Caco-2 (cell line): ENCODE measurements around the gene CFAP61. TPM values are rescaled to one million over a fixed set of nuclear protein-coding genes. Genes with fewer than 3 reads are reported as not detected.

Experiments used
- BruUV-seq: library from RNA; stranded (reverse); fragments of 400-500 nt; replicated peaks from 2 replicates; lab custom pipeline; 2021; lab: Mats Ljungman, UMichigan
- CTCF ChIA-PET: fragments of 300-600 bp; sonication (Branson Sonifier 250); formaldehyde crosslinking; loops from one replicate; lab custom pipeline; 2022; ENCODE audit warnings: antibody characterized with exemption; lab: Charles Lee
- POLR2A ChIA-PET: fragments of 300-600 bp; sonication (Branson Sonifier 250); formaldehyde crosslinking; loops from one replicate; lab custom pipeline; 2022; ENCODE audit warnings: antibody characterized with exemption; lab: Charles Lee
- DNase-seq, 2 experiments: peaks; one replicate each; pipeline versions ENCODE4 v3.0.0 to v3.0.0-alpha.2; 2020 to 2022
- H3K27me3 ChIP-seq: replicated peaks from 2 replicates; pipeline ENCODE4 v1.6.0; 2011; ENCODE audit warnings: low read length; ENCODE audit not compliant: control insufficient read depth, insufficient read depth
- H3K36me3 ChIP-seq: 2 replicates; pipeline ENCODE4 v1.5.1; 2011; ENCODE audit warnings: low read length; ENCODE audit not compliant: control insufficient read depth, insufficient read depth
- H3K4me1 ChIP-seq: fragments of 250-450 bp; sonication (Bioruptor Pico); 2 replicates; pipeline ENCODE4 v1.5.1; 2020; ENCODE audit warnings: mild to moderate bottlenecking
- H3K4me3 ChIP-seq: 2 replicates; pipeline ENCODE4 v1.5.1; 2011; ENCODE audit warnings: low read depth, mild to moderate bottlenecking, control low read depth, low read length
- H3K9me3 ChIP-seq: fragments of 250-450 bp; sonication (Bioruptor Pico); 2 replicates; pipeline ENCODE4 v1.5.1; 2020; ENCODE audit warnings: mild to moderate bottlenecking, moderate library complexity
- H3K27ac Mint-ChIP-seq: one replicate; pipeline ENCODE4 v1.8.0; 2022; ENCODE audit warnings: mixed read lengths; ENCODE audit not compliant: unreplicated experiment
- H3K27me3 Mint-ChIP-seq: one replicate; pipeline ENCODE4 v1.8.0; 2022; ENCODE audit warnings: mixed read lengths; ENCODE audit not compliant: insufficient read depth, unreplicated experiment
- H3K36me3 Mint-ChIP-seq: one replicate; pipeline ENCODE4 v1.8.0; 2022; ENCODE audit warnings: mild to moderate bottlenecking, mixed read lengths; ENCODE audit not compliant: insufficient read depth, unreplicated experiment
- H3K4me1 Mint-ChIP-seq: one replicate; pipeline ENCODE4 v1.8.0; 2022; ENCODE audit warnings: low read depth, mixed read lengths; ENCODE audit not compliant: unreplicated experiment
- H3K4me3 Mint-ChIP-seq: one replicate; pipeline ENCODE4 v1.8.0; 2022; ENCODE audit warnings: mild to moderate bottlenecking, moderate library complexity, mixed read lengths; ENCODE audit not compliant: unreplicated experiment
- H3K9me3 Mint-ChIP-seq: one replicate; pipeline ENCODE4 v1.8.0; 2022; ENCODE audit warnings: mixed read lengths; ENCODE audit not compliant: unreplicated experiment
- intact Hi-C: fragments of 100-400 bp; cut with micrococcal nuclease; formaldehyde crosslinking; loops from one replicate; pipeline ENCODE4 v1.10.0; 2022; ENCODE audit not compliant: unreplicated experiment
- total RNA-seq: library from RNA; stranded (reverse); gene quantifications from 2 replicates; pipeline ENCODE4 v1.2.3, GENCODE V29; 2022
- TF ChIP-seq, protein P1 (sequence below), 2 experiments: fragments of 200-600 bp in 1 of 2; IDR thresholded peaks; 1 replicate in 1 of 2; 2 replicates in 1 of 2; pipeline versions ENCODE4 v1.5.1 to v1.8.0; 2011 to 2022; ENCODE audit warnings: antibody characterized with exemption in 1 of 2, control low read depth in 1 of 2, inconsistent platforms in 1 of 2, low read depth in 1 of 2, low read length in 1 of 2, mild to moderate bottlenecking in 1 of 2, moderate library complexity in 1 of 2; ENCODE audit not compliant: insufficient read depth in 1 of 2, severe bottlenecking in 1 of 2, unreplicated experiment in 1 of 2

CFAP61 gene
- total RNA-seq, 1 experiment from 2014 or later: not detected

DNA sequence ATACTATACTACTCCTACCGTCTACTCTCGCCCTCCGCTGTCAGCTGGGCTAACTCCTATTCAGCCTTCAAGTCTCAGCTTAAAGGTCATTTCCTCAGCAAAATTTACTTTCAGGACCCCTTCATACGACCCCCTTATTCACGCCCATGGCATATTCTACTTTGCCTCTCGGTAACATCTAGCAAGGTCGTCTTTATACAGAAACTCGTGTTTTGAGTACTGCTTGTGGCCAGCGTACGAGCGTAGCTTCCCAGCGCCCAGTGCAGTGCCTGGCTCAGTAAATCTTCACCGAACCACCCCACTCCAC lies 612 bp upstream of the CFAP61 start:
- Mint-ChIP-seq H3K4me1 (no peaks in the 10 kb centered on the region), H3K27ac (peak overlapping the region; percentile 99), H3K4me3 (peak overlapping the region; percentile 97), H3K9me3 (no peaks in the 10 kb centered on the region), H3K27me3 (no peaks in the 10 kb centered on the region), H3K36me3 (peaks cover 44% of the 10 kb centered on the region)
- Histone ChIP-seq H3K4me1 (peaks cover 8% of the 10 kb centered on the region), H3K27me3 (no peaks in the 10 kb centered on the region), H3K36me3 (peaks cover 3% of the 10 kb centered on the region), H3K9me3 (no peaks in the 10 kb centered on the region), H3K4me3 (peak overlapping the region; percentile 53)
- BruUV-seq: no TSS peak
- ChIA-PET POLR2A (interaction anchor here (0.5 to 2.3 kb wide), 5 partner anchors 11 to 79 kb away, joined by 3 to 12 read pairs (median 4); partner anchors contain the start of gene NAA20), CTCF (interaction anchor here (1.0 to 2.4 kb wide), 5 partner anchors 35 to 542 kb away, joined by 3 to 17 read pairs (median 6); partner anchors contain the start of gene NAA20)
- DNase-seq: no peak
- intact Hi-C loops: loop anchor here (2.0 kb wide), 1 partner anchor 17 kb away; no protein-coding TSS in a partner anchor
- TF ChIP-seq, protein P1, sequence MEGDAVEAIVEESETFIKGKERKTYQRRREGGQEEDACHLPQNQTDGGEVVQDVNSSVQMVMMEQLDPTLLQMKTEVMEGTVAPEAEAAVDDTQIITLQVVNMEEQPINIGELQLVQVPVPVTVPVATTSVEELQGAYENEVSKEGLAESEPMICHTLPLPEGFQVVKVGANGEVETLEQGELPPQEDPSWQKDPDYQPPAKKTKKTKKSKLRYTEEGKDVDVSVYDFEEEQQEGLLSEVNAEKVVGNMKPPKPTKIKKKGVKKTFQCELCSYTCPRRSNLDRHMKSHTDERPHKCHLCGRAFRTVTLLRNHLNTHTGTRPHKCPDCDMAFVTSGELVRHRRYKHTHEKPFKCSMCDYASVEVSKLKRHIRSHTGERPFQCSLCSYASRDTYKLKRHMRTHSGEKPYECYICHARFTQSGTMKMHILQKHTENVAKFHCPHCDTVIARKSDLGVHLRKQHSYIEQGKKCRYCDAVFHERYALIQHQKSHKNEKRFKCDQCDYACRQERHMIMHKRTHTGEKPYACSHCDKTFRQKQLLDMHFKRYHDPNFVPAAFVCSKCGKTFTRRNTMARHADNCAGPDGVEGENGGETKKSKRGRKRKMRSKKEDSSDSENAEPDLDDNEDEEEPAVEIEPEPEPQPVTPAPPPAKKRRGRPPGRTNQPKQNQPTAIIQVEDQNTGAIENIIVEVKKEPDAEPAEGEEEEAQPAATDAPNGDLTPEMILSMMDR (IDR thresholded peaks at IDR 0.05; ENCODE audit: insufficient read depth in 1 of 2, low read depth in 1 of 2, low read length in 1 of 2, severe bottlenecking in 1 of 2, unreplicated experiment in 1 of 2): no peak

DNA sequence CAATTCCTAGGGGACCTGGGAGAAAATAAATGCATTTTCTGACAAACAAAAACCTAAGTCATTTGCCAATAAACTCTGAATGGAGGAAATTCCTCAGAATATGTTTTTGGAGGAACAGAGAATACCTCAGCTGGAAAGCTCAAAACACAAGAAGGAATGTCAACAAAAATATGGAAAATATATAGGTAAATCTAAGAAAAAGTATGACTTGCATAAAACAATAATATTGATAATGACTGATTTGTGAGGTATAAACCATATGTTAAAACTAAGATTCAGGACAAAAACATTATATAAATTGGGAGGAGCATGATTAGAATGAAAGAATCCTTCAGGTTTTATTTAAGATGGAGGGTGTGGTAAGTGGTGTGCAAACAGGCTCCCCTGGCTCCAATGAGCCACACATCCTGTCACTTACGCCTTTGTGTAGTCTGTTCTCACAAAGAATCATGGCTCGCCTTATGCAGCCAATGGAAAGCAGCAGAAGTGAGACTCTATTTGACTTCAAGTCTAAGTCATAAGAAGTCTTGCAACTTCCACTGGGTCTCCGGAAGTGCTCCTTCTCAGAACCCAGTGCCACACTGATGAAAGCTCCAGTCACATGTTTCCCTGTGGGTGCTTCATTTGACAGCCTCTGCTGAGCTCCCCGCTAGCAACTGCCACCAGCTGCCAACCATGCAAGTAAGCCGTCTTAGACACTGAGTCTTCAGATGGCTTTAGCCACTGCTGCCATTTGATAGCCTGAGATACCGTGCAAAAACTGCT lies 8.1 kb downstream of the CFAP61 start:
- H3K36me3 Mint-ChIP-seq: no peaks in the 10 kb centered on the region
- H3K27me3 Mint-ChIP-seq: peaks cover 8% of the 10 kb centered on the region
- intact Hi-C loops: no loop called here
- H3K4me3 ChIP-seq: no peak overlapping the region
- no TSS peak for BruUV-seq
- TF ChIP-seq, protein P1 (IDR thresholded peaks at IDR 0.05; ENCODE audit: insufficient read depth in 1 of 2, low read depth in 1 of 2, low read length in 1 of 2, severe bottlenecking in 1 of 2, unreplicated experiment in 1 of 2): no peak
- H3K9me3 ChIP-seq: no peaks in the 10 kb centered on the region; the same call in 1 of the 2 replicates
- no peaks in the 10 kb centered on the region for H3K9me3 Mint-ChIP-seq
- H3K4me1 ChIP-seq: no peaks in the 10 kb centered on the region
- no peak overlapping the region for H3K27ac Mint-ChIP-seq
- ChIA-PET POLR2A (no interaction called here), CTCF (no interaction called here)
- no peak overlapping the region for H3K4me3 Mint-ChIP-seq
- H3K27me3 ChIP-seq: no peaks in the 10 kb centered on the region
- H3K36me3 ChIP-seq: no peaks in the 10 kb centered on the region
- H3K4me1 Mint-ChIP-seq: no peaks in the 10 kb centered on the region
- no peak for DNase-seq

DNA sequence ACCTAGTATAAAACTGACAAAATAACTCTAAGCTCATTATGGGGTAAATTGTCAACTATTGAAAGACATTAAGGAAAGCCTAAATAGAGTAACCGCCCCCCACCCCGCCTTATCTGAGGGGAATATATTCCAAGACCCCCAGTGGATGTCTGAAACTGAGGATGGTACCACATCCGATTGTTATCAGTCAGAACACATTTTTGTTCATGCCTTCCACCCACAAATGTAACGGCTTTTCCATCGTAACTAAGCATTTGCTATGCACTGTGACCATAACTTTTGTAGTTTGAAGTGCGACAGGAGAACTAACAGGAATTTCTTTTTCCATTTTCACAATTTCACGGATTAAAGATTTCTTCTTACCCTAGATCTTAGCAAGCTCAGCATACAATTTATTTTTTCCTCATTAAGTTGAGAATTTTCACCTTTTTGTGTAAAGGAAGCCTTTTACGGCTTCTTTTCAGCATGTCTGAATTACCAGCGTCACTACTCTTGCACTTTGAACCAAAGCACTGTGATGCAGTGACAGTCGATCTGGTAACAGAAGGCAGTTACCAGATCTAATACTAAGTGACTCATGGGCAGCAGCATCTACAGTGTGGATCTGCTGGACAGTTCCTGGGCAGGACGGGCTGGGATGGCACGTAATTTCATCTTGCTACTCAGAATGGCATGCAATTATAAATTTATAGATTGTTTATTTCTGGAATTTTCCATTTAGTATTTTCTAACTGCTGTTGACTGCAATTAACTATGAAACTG lies 11.8 kb downstream of the CFAP61 start:
- POLR2A ChIA-PET: no interaction called here
- Mint-ChIP-seq H3K27ac (no peak overlapping the region), H3K9me3 (no peaks in the 10 kb centered on the region), H3K4me1 (no peaks in the 10 kb centered on the region), H3K36me3 (no peaks in the 10 kb centered on the region), H3K4me3 (no peak overlapping the region), H3K27me3 (peaks cover 8% of the 10 kb centered on the region)
- Histone ChIP-seq H3K36me3 (no peaks in the 10 kb centered on the region), H3K4me1 (no peaks in the 10 kb centered on the region), H3K4me3 (no peak overlapping the region), H3K27me3 (no peaks in the 10 kb centered on the region), H3K9me3 (no peaks in the 10 kb centered on the region; the same call in 1 of the 2 replicates)
- TF ChIP-seq, protein P1 (IDR thresholded peaks at IDR 0.05; ENCODE audit: insufficient read depth in 1 of 2, low read depth in 1 of 2, low read length in 1 of 2, severe bottlenecking in 1 of 2, unreplicated experiment in 1 of 2): no peak
- intact Hi-C loops: no loop called here
- BruUV-seq: no TSS peak
- CTCF ChIA-PET: no interaction called here
- no peak for DNase-seq
